ENCODE data around the gene DDB1. TPM values are rescaled to one million over a fixed set of nuclear protein-coding genes. Genes with fewer than 3 reads are reported as not detected.

Gene DDB1
- total RNA-seq, 1 donor from 2014 or later = 128 TPM

- Histone ChIP-seq H3K36me3 (peaks cover 1% of the 10 kb centered on the region), H3K27me3 (ENCODE audit: low read depth) (no peaks in the 10 kb centered on the region), H3K4me1 (no peaks in the 10 kb centered on the region), H3K4me3 (no peak overlapping the region), H3K27ac (replicated peaks) (no peak overlapping the region), H3K9me3 (replicated peaks) (no peaks in the 10 kb centered on the region)
- TF ChIP-seq CTCF (IDR thresholded peaks at IDR 0.05; ENCODE audit: borderline replicate concordance) = no peak
- DNase-seq = no peak
- intact Hi-C loops (cut with micrococcal nuclease) = no loop called here
Observed at GRCh38 chr11:61275191-61275590, 57.7 kb downstream of the DDB1 start.

GRCh38 chr11:61274084-61274483, 58.8 kb downstream of the DDB1 start:
- intact Hi-C loops (cut with micrococcal nuclease) = no loop called here
- Histone ChIP-seq H3K4me3 (no peak overlapping the region), H3K4me1 (no peaks in the 10 kb centered on the region), H3K27ac (replicated peaks) (no peak overlapping the region), H3K9me3 (replicated peaks) (no peaks in the 10 kb centered on the region), H3K27me3 (ENCODE audit: low read depth) (no peaks in the 10 kb centered on the region), H3K36me3 (no peaks in the 10 kb centered on the region)
- DNase-seq = no peak
- TF ChIP-seq CTCF (IDR thresholded peaks at IDR 0.05; ENCODE audit: borderline replicate concordance) = no peak

- Histone ChIP-seq H3K4me1 (no peaks in the 10 kb centered on the region), H3K9me3 (replicated peaks) (no peaks in the 10 kb centered on the region), H3K27ac (replicated peaks) (no peak overlapping the region), H3K27me3 (ENCODE audit: low read depth) (no peaks in the 10 kb centered on the region), H3K4me3 (no peak overlapping the region), H3K36me3 (no peaks in the 10 kb centered on the region)
- intact Hi-C loops (cut with micrococcal nuclease) = no loop called here
- no peak for DNase-seq
- no peak for TF ChIP-seq CTCF (IDR thresholded peaks at IDR 0.05; ENCODE audit: borderline replicate concordance)
Observed at GRCh38 chr11:61273178-61274078, 59.5 kb downstream of the DDB1 start.

- intact Hi-C loops (cut with micrococcal nuclease) = no loop called here
- H3K4me3 ChIP-seq = no peak overlapping the region
- H3K27ac ChIP-seq (replicated peaks) = no peak overlapping the region
- H3K36me3 ChIP-seq = no peaks in the 10 kb centered on the region
- no peaks in the 10 kb centered on the region for H3K27me3 ChIP-seq (ENCODE audit: low read depth)
- no peaks in the 10 kb centered on the region for H3K4me1 ChIP-seq
- DNase-seq = no peak
- H3K9me3 ChIP-seq (replicated peaks) = no peaks in the 10 kb centered on the region
- TF ChIP-seq CTCF (IDR thresholded peaks at IDR 0.05; ENCODE audit: borderline replicate concordance) = no peak
Observed at GRCh38 chr11:61272731-61273130, 60.2 kb downstream of the DDB1 start.

GRCh38 chr11:61270354-61271076, 62.4 kb downstream of the DDB1 start:
- no peak overlapping the region for H3K27ac ChIP-seq (replicated peaks)
- DNase-seq = no peak
- no peaks in the 10 kb centered on the region for H3K36me3 ChIP-seq
- H3K4me3 ChIP-seq = no peak overlapping the region
- no peaks in the 10 kb centered on the region for H3K9me3 ChIP-seq (replicated peaks)
- H3K27me3 ChIP-seq (ENCODE audit: low read depth) = no peaks in the 10 kb centered on the region
- intact Hi-C loops (cut with micrococcal nuclease) = no loop called here
- no peaks in the 10 kb centered on the region for H3K4me1 ChIP-seq
- TF ChIP-seq CTCF (IDR thresholded peaks at IDR 0.05; ENCODE audit: borderline replicate concordance) = no peak

Measured in left ventricle myocardium inferior (tissue), 1 donor.